CD4-positive, CD25-positive, alpha-beta regulatory T cell (primary cell): Measurements from ENCODE around the gene ASXL2. TPM values are rescaled to one million over a fixed set of nuclear protein-coding genes. Genes with fewer than 3 reads are reported as not detected.

Source experiments
- polyA plus RNA-seq, 4 donors: library from polyadenylated mRNA; unstranded; fragments of 300-500 nt; fragmentation: Illumina TruSeq; gene quantifications; one replicate each; pipeline ENCODE4 v1.2.3, GENCODE V29; 2021
- total RNA-seq: library from RNA; stranded (reverse); gene quantifications from one replicate; pipeline ENCODE4 v1.2.3, GENCODE V29; 2022

ASXL2 gene
- total and polyA plus RNA-seq, 5 donors from 2014 or later, result 6.8 to 48.6 (median 8.2) TPM

Other genes with a start within 250 kb of the ASXL2 start
- gene DTNB, start 204.9 kb downstream of the ASXL2 start, total RNA-seq, result 50.1 TPM
- 10 to 100 TPM; 11.5 to 19.4 (median 14.7) TPM for gene DTNB, start 204.9 kb downstream of the ASXL2 start, polyA plus RNA-seq
- gene KIF3C, start 104.0 kb upstream of the ASXL2 start, total RNA-seq, result 6.6 TPM
- gene KIF3C, start 104.0 kb upstream of the ASXL2 start, polyA plus RNA-seq, result 1 to 10 TPM in 1 of 4 donors, under 1 TPM in 3; 0.07 to 1.2 (median 0.68) TPM
- 40.8 TPM for gene RAB10, start 155.6 kb upstream of the ASXL2 start, total RNA-seq
- 100 to 1,000 TPM in 3 of 4 donors, 10 to 100 TPM in 1; 94.0 to 132 (median 115) TPM for gene RAB10, start 155.6 kb upstream of the ASXL2 start, polyA plus RNA-seq